Tibial artery (tissue), 4 donors: Measurements from ENCODE around the gene BRD7.

ENCODE experiments used
- DNase-seq, 2 donors: peaks; one replicate each; pipeline ENCODE4 v3.0.0-alpha.2; 2019
- H3K27ac ChIP-seq, 2 donors: fragments of 200-600 bp; sonication (generic) in 1 of 2; 1 replicate in 1 of 2; 2 replicates in 1 of 2; pipeline ENCODE4 v1.5.1; 2018 to 2019; ENCODE audit warnings: mild to moderate bottlenecking in 1 of 2
- H3K27me3 ChIP-seq, 2 donors: fragments of 200-600 bp; sonication (generic) in 1 of 2; one replicate each; pipeline versions ENCODE4 v1.5.1 to v1.6.0; 2016 to 2019
- H3K36me3 ChIP-seq, 3 donors: fragments of 200-600 bp; sonication (generic) in 2 of 3; one replicate each; pipeline ENCODE4 v1.5.1; 2016 to 2019; ENCODE audit warnings: mild to moderate bottlenecking in 2 of 3
- H3K4me1 ChIP-seq, 4 donors: fragments of 200-600 bp; sonication (generic) in 2 of 4; 1 replicate in 3 of 4; 2 replicates in 1 of 4; pipeline ENCODE4 v1.5.1; 2016 to 2019
- H3K4me3 ChIP-seq, 2 donors: fragments of 200-600 bp; sonication (generic) in 1 of 2; 1 replicate in 1 of 2; 2 replicates in 1 of 2; pipeline ENCODE4 v1.5.1; 2018 to 2019; ENCODE audit warnings: mild to moderate bottlenecking in 2 of 2
- H3K9me3 ChIP-seq, 3 donors: fragments of 200-600 bp; sonication (generic) in 1 of 3; one replicate each; pipeline ENCODE4 v1.5.1; 2016 to 2019
- intact Hi-C: fragments of 100-400 bp; cut with DNase I; formaldehyde crosslinking; loops from one replicate; pipeline ENCODE4 v1.15.0; 2023; ENCODE audit warnings: low total_unique reads
- TF ChIP-seq, protein P1 (sequence below), 2 experiments: fragments of 200-600 bp in 1 of 2; fragments of 450-650 bp in 1 of 2; IDR thresholded peaks; one replicate each; pipeline ENCODE4 v1.5.1; 2017 to 2019; ENCODE audit warnings: antibody characterized with exemption in 2 of 2, mild to moderate bottlenecking in 1 of 2, moderate library complexity in 1 of 2

BRD7 gene

DNA sequence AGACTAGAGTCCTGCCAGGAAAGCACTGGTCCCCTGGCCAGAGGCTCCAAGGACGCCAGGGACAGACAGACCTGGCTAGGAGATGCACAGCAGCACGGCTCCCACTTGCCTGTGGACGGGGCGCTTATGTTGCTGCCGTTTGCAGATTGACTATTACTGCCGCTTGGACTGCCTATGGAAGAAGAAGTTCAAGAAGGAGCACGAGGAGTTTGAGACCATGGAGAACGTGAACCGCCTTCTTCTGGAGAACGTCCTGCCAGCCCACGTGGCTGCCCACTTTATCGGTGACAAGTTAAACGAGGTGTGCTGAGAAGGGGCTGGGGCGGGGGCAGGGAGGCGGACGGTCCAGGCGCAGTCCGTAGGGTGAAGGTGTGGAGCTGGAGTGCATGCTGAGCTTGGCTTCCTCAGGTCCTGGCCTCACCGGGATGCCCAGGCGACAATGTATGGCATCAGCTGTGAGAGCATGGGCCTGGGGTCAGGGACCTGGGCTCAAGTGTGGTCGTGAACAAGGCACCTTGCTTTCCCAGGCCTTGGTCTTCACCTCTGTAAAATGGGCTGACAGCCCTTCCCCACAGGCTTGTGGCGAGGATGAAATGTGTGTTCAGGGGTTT is 56.8 kb downstream of the BRD7 start:
- intact Hi-C loops: no loop called here
- Histone ChIP-seq H3K4me3 (no peak overlapping the region), H3K9me3 (no peaks in the 10 kb centered on the region), H3K4me1 (peaks cover 0 to 11% (median 8%) of the 10 kb centered on the region in 4 donors), H3K36me3 (peaks cover 24 to 53% (median 49%) of the 10 kb centered on the region in 3 donors), H3K27me3 (no peaks in the 10 kb centered on the region), H3K27ac (no peak overlapping the region)
- peak in 1 of 2 donors; percentile 64 for DNase-seq
- TF ChIP-seq, protein P1, sequence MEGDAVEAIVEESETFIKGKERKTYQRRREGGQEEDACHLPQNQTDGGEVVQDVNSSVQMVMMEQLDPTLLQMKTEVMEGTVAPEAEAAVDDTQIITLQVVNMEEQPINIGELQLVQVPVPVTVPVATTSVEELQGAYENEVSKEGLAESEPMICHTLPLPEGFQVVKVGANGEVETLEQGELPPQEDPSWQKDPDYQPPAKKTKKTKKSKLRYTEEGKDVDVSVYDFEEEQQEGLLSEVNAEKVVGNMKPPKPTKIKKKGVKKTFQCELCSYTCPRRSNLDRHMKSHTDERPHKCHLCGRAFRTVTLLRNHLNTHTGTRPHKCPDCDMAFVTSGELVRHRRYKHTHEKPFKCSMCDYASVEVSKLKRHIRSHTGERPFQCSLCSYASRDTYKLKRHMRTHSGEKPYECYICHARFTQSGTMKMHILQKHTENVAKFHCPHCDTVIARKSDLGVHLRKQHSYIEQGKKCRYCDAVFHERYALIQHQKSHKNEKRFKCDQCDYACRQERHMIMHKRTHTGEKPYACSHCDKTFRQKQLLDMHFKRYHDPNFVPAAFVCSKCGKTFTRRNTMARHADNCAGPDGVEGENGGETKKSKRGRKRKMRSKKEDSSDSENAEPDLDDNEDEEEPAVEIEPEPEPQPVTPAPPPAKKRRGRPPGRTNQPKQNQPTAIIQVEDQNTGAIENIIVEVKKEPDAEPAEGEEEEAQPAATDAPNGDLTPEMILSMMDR (IDR thresholded peaks at IDR 0.05): no peak

DNA sequence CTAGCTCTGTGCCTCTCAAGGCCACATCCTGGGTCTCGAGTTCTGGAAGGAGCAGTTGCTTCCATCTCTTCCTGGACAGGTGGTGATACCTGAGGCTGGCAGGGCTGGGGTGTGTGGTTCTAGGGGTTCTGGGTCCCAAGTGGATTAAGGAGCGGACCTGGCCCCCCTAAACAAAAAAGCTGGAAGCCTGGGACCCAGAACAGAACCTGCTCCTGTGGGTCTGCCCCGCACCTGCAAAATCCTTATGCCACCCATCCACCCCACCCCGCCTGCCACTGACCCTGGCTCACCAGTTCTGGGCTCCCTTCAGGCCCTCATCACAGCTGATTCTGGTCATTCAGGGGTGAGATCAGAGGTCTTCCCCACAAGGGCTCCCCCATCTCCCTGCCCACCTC is 57.7 kb downstream of the BRD7 start:
- H3K36me3 ChIP-seq: peaks cover 15 to 44% (median 40%) of the 10 kb centered on the region in 3 donors
- H3K4me1 ChIP-seq: peaks cover 0 to 11% (median 8%) of the 10 kb centered on the region in 4 donors
- H3K27ac ChIP-seq: no peak overlapping the region
- TF ChIP-seq, protein P1 (IDR thresholded peaks at IDR 0.05): no peak
- H3K27me3 ChIP-seq: no peaks in the 10 kb centered on the region
- peak in 1 of 2 donors; percentile 62 for DNase-seq
- H3K9me3 ChIP-seq: no peaks in the 10 kb centered on the region
- no peak overlapping the region for H3K4me3 ChIP-seq
- intact Hi-C loops: no loop called here

DNA sequence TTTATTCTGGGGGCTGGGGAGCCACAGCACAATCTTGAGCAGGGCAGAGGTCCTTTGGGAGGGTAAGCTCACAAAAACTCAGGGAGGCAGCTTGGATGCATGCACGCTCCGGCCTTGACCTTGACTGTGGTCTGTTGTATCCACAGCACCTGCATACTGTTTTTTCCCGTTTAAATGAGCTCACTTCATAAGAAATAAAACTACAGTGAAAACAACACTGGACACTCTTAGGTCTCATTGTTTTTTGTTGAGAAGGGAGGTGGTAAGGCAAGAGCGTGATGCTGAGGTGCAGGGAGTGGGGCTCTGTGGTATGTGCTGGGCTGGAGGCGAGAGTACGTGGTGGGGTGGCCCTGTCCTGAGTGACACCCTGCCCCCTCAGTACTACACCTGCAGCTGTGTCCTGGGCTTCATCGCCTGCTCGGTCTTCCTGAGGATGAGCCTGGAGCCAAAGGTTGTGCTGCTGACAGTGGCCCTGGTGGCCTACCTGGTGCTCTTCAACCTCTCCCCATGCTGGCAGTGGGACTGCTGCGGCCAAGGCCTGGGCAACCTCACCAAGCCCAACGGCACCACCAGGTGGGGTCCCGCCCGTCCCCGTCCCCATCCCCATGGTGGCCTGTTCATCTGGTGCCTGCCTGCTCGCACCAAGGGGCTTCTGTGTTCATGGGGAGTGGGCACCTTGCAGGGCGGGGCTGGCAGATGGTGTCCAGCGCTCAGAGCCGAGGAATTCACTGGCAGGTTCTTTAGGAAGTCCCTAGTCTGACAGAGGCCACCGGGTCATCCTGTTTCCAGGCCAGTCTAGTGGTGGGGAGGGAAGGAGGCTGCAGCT is 58.3 kb downstream of the BRD7 start:
- TF ChIP-seq, protein P1 (IDR thresholded peaks at IDR 0.05): no peak
- Histone ChIP-seq H3K36me3 (peaks cover 9 to 38% (median 34%) of the 10 kb centered on the region in 3 donors), H3K9me3 (no peaks in the 10 kb centered on the region), H3K4me1 (peaks cover 0 to 11% (median 8%) of the 10 kb centered on the region in 4 donors), H3K27me3 (no peaks in the 10 kb centered on the region), H3K27ac (no peak overlapping the region), H3K4me3 (no peak overlapping the region)
- DNase-seq: peak in 1 of 2 donors; percentile 67
- intact Hi-C loops: no loop called here

DNA sequence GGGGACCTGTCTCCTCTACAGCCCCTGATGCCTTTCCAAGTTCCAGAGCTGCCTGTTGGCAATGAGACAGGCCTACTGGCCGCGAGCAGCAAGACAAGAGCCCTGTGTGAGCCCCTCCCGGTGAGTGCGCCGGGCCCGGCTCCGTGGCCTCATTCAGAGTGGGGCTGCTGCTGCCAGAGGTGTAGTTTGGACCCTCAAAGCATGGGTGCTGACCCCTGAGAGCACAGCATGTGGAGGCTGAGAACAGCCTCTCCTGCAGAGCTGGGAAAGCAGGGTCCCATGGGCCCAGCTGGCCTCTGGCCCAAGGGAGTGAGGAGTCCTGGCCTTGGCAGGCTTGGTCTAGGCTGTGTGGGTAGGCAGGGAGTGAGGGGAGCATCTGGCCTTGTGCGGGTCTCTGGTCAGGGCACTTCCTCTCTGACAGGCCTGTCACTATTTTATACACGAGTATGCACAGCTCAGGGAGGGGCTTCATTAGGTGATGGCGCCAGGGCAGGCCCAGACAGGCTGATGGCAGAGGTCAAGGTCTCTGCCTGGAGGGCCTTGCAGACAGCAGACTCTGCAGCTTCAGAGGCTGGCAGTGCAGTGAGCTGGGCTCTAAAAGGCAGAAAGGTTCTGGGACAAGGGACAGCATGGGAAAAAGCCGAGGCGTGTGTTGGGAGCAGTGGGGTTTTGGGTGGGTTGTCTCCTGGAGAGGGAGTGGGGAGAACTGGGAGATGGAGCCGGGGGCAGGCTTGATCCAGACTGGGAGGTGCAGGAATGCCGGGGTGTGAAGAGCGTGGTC is 59.1 kb downstream of the BRD7 start:
- intact Hi-C loops: no loop called here

DNA sequence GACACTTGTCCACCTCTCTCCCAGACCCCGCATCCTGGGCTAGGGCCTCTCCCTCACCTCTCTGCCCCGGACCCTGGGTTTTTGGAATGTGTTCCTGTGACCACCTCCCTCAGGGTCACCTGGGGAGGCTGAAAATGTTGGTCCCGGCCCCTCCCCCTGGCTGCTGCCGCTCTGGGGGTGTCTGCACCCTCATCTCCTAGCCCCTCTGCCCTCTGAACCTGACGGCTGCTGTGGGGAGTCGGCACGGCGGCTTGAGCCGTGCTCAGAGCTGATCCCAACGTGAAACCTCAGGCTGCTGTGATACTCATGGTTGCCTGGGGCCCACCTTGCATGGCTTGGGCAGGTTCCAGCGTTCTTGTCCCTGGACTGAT is 59.6 kb downstream of the BRD7 start:
- intact Hi-C loops: no loop called here
- Histone ChIP-seq H3K27ac (peak overlapping the region; percentile 26 to 36), H3K36me3 (peaks cover 0 to 24% (median 23%) of the 10 kb centered on the region in 3 donors), H3K4me1 (peaks cover 0 to 11% (median 8%) of the 10 kb centered on the region in 4 donors), H3K9me3 (no peaks in the 10 kb centered on the region), H3K4me3 (no peak overlapping the region), H3K27me3 (no peaks in the 10 kb centered on the region)
- TF ChIP-seq, protein P1 (IDR thresholded peaks at IDR 0.05): no peak
- DNase-seq: peak in 1 of 2 donors; percentile 49

More for the DNA sequence above, 59.1 kb downstream of the BRD7 start:
- H3K4me3 ChIP-seq: no peak overlapping the region
- peak in 1 of 2 donors; percentile 62 for DNase-seq
- TF ChIP-seq, protein P1 (IDR thresholded peaks at IDR 0.05): no peak
- H3K27ac ChIP-seq: peak overlapping the region; percentile 26 to 36
- H3K9me3 ChIP-seq: no peaks in the 10 kb centered on the region
- no peaks in the 10 kb centered on the region for H3K27me3 ChIP-seq
- peaks cover 1 to 30% (median 26%) of the 10 kb centered on the region in 3 donors for H3K36me3 ChIP-seq
- H3K4me1 ChIP-seq: peaks cover 0 to 11% (median 8%) of the 10 kb centered on the region in 4 donors
